C4-2B (cell line): ENCODE results near the gene BLNK.
"Not testable (repeated sequence)": the region's sequence is repeated elsewhere in the genome, so short reads cannot be mapped to it uniquely, and the experiment has no call there.

Experiments used
- H3K27ac ChIP-seq: fragments of 450-650 bp; 2 replicates; pipeline ENCODE4 v1.5.1; 2017
- CTCF ChIP-seq: fragments of 450-650 bp; conservative IDR thresholded peaks from 2 replicates; pipeline ENCODE4 v1.5.1; 2017; ENCODE audit warnings: mild to moderate bottlenecking
- ZFX ChIP-seq: fragments of 450-650 bp; IDR thresholded peaks from 2 replicates; pipeline ENCODE4 v1.6.1; 2017

The BLNK gene

DNA sequence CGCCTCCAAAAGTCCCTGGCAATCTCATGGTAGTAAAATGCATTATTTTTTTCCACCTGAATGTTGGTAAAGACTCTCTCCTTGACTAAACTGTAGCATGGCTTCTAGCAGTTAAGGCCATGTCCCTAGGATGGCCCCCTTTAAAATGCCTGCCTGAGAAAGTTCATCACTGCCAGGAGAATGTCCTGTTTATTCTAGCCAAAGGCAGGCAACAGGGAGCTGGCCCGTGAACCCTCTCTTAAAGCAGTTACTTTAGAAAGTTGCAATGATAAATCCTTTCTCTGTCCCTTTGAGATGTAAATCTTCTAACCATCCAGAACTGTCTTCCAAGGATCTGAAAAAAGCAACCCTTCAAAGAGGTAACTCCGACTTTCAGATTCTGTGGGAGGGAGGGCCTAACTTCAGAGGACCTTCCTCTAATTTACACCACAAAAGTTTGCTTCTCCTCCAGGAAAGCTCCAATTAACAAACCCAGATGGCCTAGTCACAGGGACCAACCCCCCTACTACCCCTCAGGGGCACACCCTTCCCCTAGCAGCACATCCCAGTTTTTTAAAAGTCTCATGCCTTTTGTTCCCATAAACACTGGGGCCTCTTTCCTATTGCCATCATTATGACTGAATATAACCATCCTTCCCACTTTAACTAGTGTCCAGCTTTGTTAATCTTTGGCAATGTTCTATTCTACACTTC, 38.4 kb upstream of the BLNK start:
- TF ChIP-seq ZFX (no peak), CTCF (no peak)
- H3K27ac ChIP-seq = no peak overlapping the region; the same call in 1 of the 2 replicates

GRCh38 chr10:96308854-96309253, 37.5 kb upstream of the BLNK start:
- not testable (repeated sequence) for H3K27ac ChIP-seq

GRCh38 chr10:96306516-96306915, 35.1 kb upstream of the BLNK start:
- no peak overlapping the region for H3K27ac ChIP-seq
- TF ChIP-seq CTCF = no peak
- no peak for TF ChIP-seq ZFX

GRCh38 chr10:96305019-96305418, 33.6 kb upstream of the BLNK start:
- TF ChIP-seq CTCF = no peak
- TF ChIP-seq ZFX = no peak
- H3K27ac ChIP-seq = no peak overlapping the region

DNA sequence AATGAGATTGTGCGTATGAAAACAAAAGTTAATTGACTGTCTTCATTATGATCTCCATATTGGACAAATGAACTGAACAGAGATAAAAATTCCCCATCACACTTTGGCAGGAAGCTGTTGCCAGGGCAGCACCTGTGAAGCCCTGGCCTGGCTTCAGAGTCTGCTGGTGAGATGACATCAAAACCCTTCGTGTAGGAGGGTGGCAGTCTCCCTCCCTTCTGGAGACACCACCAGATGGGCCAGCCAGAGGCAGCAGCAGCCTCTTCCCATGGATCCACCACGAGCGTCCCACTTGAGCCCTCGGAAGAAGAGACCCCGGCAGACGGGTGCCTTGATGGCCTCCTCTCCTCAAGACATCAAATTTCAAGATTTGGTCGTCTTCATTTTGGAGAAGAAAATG, 32.9 kb upstream of the BLNK start, which contains the start of gene DNTT:
TSS of gene DNTT (plus strand) at position 205 of the 400 bp plus-strand sequence. CDS start at position 269, 64 bp downstream.
- TF ChIP-seq CTCF (no peak), ZFX (no peak)
- no peak within 1 kb of the TSS for H3K27ac ChIP-seq

- TF ChIP-seq CTCF = no peak
- TF ChIP-seq ZFX = no peak
- H3K27ac ChIP-seq = no peak overlapping the region
Measured at GRCh38 chr10:96301616-96302015, 30.2 kb upstream of the BLNK start.

- no peak overlapping the region for H3K27ac ChIP-seq
- TF ChIP-seq ZFX (no peak), CTCF (no peak)
Measured at GRCh38 chr10:96299383-96299782, 28.0 kb upstream of the BLNK start.

GRCh38 chr10:96298362-96298761, 27.0 kb upstream of the BLNK start:
- H3K27ac ChIP-seq = no peak overlapping the region
- TF ChIP-seq ZFX = no peak
- TF ChIP-seq CTCF = no peak
